ENCODE results near the gene PCCA. TPM values are rescaled to one million over a fixed set of nuclear protein-coding genes. Genes with fewer than 3 reads are reported as not detected.

PCCA gene
- total RNA-seq, 1 experiment from 2014 or later = 16.1 TPM

DNA sequence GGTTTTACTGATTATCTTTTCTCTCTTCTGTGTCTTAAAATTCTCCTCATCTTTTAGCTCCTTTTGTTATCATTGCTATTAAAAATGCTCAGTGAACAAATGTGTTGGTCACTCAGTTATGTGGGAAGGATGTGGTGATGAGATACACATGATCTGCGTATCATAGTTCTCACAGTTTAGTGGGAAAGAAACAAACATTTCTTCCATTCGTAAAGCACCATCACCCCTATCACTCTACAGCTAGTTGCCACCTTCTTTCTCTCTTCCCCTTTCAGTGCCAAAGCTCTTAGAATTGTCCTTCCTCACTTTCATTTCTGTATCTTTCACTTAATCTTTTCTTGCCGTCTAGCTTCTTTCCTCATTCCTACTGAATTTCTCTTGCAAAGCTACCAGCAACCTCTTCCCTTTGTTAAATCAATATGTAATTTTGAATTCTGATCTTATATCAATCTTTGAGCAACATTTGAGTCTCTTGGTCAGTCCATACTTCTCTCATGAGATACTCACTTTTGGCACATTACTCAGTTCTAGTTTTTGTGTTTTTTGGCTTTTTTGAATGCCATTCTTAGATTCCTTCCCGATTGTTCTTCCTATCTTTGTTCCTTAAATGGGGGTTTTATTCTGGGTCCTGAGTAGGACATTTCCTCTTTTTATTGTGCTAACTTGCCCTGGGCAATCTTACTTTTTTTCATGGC is 122.3 kb downstream of the PCCA start:
- no peaks in the 10 kb centered on the region for H3K9me2 ChIP-seq (ENCODE audit: insufficient read depth)
- no peaks in the 10 kb centered on the region for H3K4me1 ChIP-seq (replicated peaks; ENCODE audit: insufficient read depth)
- H3K4me3 ChIP-seq = no peak overlapping the region
- intact Hi-C loops (cut with micrococcal nuclease; ENCODE audit: unreplicated experiment) = no loop called here
- DNase-seq = no peak
- no peak overlapping the region for H2AFZ ChIP-seq
- no peaks in the 10 kb centered on the region for H3K27me3 ChIP-seq (ENCODE audit: insufficient read depth, low read depth)
- no peak overlapping the region for H3K4me2 ChIP-seq
- TF ChIP-seq EZH2 (IDR thresholded peaks at IDR 0.05; ENCODE audit: low read depth) = no peak
- TF ChIP-seq, protein P1, sequence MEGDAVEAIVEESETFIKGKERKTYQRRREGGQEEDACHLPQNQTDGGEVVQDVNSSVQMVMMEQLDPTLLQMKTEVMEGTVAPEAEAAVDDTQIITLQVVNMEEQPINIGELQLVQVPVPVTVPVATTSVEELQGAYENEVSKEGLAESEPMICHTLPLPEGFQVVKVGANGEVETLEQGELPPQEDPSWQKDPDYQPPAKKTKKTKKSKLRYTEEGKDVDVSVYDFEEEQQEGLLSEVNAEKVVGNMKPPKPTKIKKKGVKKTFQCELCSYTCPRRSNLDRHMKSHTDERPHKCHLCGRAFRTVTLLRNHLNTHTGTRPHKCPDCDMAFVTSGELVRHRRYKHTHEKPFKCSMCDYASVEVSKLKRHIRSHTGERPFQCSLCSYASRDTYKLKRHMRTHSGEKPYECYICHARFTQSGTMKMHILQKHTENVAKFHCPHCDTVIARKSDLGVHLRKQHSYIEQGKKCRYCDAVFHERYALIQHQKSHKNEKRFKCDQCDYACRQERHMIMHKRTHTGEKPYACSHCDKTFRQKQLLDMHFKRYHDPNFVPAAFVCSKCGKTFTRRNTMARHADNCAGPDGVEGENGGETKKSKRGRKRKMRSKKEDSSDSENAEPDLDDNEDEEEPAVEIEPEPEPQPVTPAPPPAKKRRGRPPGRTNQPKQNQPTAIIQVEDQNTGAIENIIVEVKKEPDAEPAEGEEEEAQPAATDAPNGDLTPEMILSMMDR (conservative IDR thresholded peaks at IDR 0.05) = no peak
- no peaks in the 10 kb centered on the region for H3K9me3 ChIP-seq (ENCODE audit: insufficient read depth, low read depth)
- H3K36me3 ChIP-seq (ENCODE audit: low read depth) = 0 out of 2 replicates have a peak, but pooled peaks cover 5% of the 10 kb centered on the region
- POLR2A ChIA-PET (ENCODE audit: unreplicated experiment) = no interaction called here
- H3F3A ChIP-seq (ENCODE audit: insufficient read depth, low read depth) = no peaks in the 10 kb centered on the region
- no peaks in the 10 kb centered on the region for H4K20me1 ChIP-seq (ENCODE audit: insufficient read depth)
- H3K27ac ChIP-seq = no peak overlapping the region
- H3K79me2 ChIP-seq (ENCODE audit: low read depth) = no peaks in the 10 kb centered on the region
- CTCF ChIA-PET = no interaction called here
- no TSS peak for BruUV-seq (replicated peaks)

DNA sequence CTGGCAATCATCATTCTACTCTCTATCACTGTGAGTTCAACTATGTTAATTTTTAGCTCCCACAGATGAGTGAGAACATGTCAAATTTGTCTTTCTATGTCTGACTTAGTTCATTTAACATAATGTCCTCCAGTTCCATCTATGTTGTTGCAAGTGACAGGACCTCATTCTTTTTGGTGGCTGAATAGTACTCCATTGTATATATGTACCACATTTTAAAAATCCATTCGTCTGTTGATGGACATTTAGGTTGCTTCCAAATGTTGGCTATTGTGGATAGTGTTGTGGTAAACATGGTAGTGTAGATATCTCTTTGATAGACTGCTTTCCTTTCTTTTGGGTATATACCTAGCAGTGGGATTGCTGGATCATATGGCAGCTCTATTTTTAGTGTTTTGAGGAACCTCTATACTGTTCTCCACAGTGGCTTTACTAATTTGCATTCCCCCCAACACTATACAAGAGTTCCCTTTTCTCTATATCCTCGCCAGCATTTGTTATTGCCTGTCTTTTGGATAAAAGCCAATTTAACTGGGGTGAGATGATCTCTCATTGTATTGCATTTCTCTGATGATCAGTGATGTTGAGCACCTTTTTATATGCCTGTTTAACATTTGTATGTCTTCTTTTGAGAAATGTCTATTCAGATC is 124.1 kb downstream of the PCCA start:
- ChIA-PET POLR2A (ENCODE audit: unreplicated experiment) (no interaction called here), CTCF (no interaction called here)
- no TSS peak for BruUV-seq (replicated peaks)
- H2AFZ ChIP-seq = no peak overlapping the region
- no peaks in the 10 kb centered on the region for H4K20me1 ChIP-seq (ENCODE audit: insufficient read depth)
- H3K27ac ChIP-seq = no peak overlapping the region
- intact Hi-C loops (cut with micrococcal nuclease; ENCODE audit: unreplicated experiment) = no loop called here
- no peak for DNase-seq
- H3K79me2 ChIP-seq (ENCODE audit: low read depth) = no peaks in the 10 kb centered on the region
- no peaks in the 10 kb centered on the region for H3K9me3 ChIP-seq (ENCODE audit: insufficient read depth, low read depth)
- H3K4me3 ChIP-seq = no peak overlapping the region
- no peak overlapping the region for H3K4me2 ChIP-seq
- no peaks in the 10 kb centered on the region for H3K4me1 ChIP-seq (replicated peaks; ENCODE audit: insufficient read depth)
- no peaks in the 10 kb centered on the region for H3K27me3 ChIP-seq (ENCODE audit: insufficient read depth, low read depth)
- H3K36me3 ChIP-seq (ENCODE audit: low read depth) = 0 out of 2 replicates have a peak, but pooled peaks cover 5% of the 10 kb centered on the region
- TF ChIP-seq, protein P1 (conservative IDR thresholded peaks at IDR 0.05) = no peak
- TF ChIP-seq EZH2 (IDR thresholded peaks at IDR 0.05; ENCODE audit: low read depth) = no peak
- no peaks in the 10 kb centered on the region for H3K9me2 ChIP-seq (ENCODE audit: insufficient read depth)
- no peaks in the 10 kb centered on the region for H3F3A ChIP-seq (ENCODE audit: insufficient read depth, low read depth)

DNA sequence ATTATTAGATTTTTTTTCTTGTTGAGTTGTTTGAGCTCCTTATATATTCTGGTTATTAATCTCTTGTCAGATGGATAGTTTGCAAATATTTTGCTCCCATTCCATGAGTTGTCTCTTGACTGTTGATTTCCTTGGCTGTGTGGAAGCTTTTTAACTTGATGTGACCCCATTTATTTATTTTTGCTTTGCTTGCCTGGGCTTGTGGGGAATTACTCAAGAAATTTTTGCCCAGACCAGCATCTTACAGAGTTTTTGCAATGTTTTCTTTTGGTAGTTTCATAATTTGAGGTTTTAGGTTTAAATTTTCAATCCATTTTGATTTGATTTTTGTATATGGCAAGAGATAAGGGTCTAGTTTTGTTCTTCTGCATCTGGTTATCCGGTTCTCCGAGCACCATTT is 124.7 kb downstream of the PCCA start:
- Histone ChIP-seq H3K4me1 (replicated peaks; ENCODE audit: insufficient read depth) (no peaks in the 10 kb centered on the region), H4K20me1 (ENCODE audit: insufficient read depth) (no peaks in the 10 kb centered on the region), H3K9me3 (ENCODE audit: insufficient read depth, low read depth) (no peaks in the 10 kb centered on the region), H3F3A (ENCODE audit: insufficient read depth, low read depth) (no peaks in the 10 kb centered on the region), H3K79me2 (ENCODE audit: low read depth) (no peaks in the 10 kb centered on the region), H3K36me3 (ENCODE audit: low read depth) (0 out of 2 replicates have a peak, but pooled peaks cover 5% of the 10 kb centered on the region), H3K4me3 (no peak overlapping the region), H3K9me2 (ENCODE audit: insufficient read depth) (no peaks in the 10 kb centered on the region), H3K4me2 (no peak overlapping the region), H3K27ac (no peak overlapping the region), H2AFZ (no peak overlapping the region), H3K27me3 (ENCODE audit: insufficient read depth, low read depth) (no peaks in the 10 kb centered on the region)
- intact Hi-C loops (cut with micrococcal nuclease; ENCODE audit: unreplicated experiment) = no loop called here
- TF ChIP-seq, protein P1 (conservative IDR thresholded peaks at IDR 0.05) = no peak
- TF ChIP-seq EZH2 (IDR thresholded peaks at IDR 0.05; ENCODE audit: low read depth) = no peak
- DNase-seq = no peak
- no TSS peak for BruUV-seq (replicated peaks)
- CTCF ChIA-PET = no interaction called here
- POLR2A ChIA-PET (ENCODE audit: unreplicated experiment) = no interaction called here

Data from PC-9 (cell line).